ENCODE measurements around the gene NIN.

GRCh38 chr14:50865391-50866076 lies 34.6 kb upstream of the NIN start:
- no peak for TF ChIP-seq CTCF (IDR thresholded peaks at IDR 0.05)
- TF ChIP-seq POLR2A (IDR thresholded peaks at IDR 0.05), result no peak
